MV-4-11 (cell line): Measurements from ENCODE around the gene SND1.

Experiments
- DNase-seq: peaks from one replicate; lab custom pipeline; 2025; lab: John Stamatoyannopoulos, UW

Gene SND1

GRCh38 chr7:128071376-128071775, 419.4 kb downstream of the SND1 start:
- no peak for DNase-seq

- no peak for DNase-seq
Measured at GRCh38 chr7:128071801-128072200, 419.8 kb downstream of the SND1 start.

GRCh38 chr7:128073671-128074310, 421.8 kb downstream of the SND1 start:
- DNase-seq: no peak

- DNase-seq: no peak
Measured at GRCh38 chr7:128074336-128074735, 422.3 kb downstream of the SND1 start.

GRCh38 chr7:128074736-128075135, 422.7 kb downstream of the SND1 start:
- no peak for DNase-seq

- no peak for DNase-seq
Measured at GRCh38 chr7:128075242-128076095, 423.5 kb downstream of the SND1 start.

- no peak for DNase-seq
Measured at GRCh38 chr7:128076196-128076795, 424.3 kb downstream of the SND1 start.

- DNase-seq: no peak
Measured at GRCh38 chr7:128076796-128077271, 424.8 kb downstream of the SND1 start.

- DNase-seq: no peak
Measured at GRCh38 chr7:128078309-128078708, 426.3 kb downstream of the SND1 start.

GRCh38 chr7:128080169-128080568, 428.2 kb downstream of the SND1 start:
- DNase-seq: no peak

- no peak for DNase-seq
Measured at GRCh38 chr7:128081351-128081750, 429.4 kb downstream of the SND1 start.

- DNase-seq: no peak
Measured at GRCh38 chr7:128081808-128082207, 429.8 kb downstream of the SND1 start.

- no peak for DNase-seq
Measured at GRCh38 chr7:128082431-128082830, 430.4 kb downstream of the SND1 start.

- DNase-seq: no peak
Measured at GRCh38 chr7:128084896-128085608, 433.1 kb downstream of the SND1 start.

- no peak for DNase-seq
Measured at GRCh38 chr7:128090492-128090891, 438.5 kb downstream of the SND1 start.

- DNase-seq: no peak
Measured at GRCh38 chr7:128091106-128091505, 439.1 kb downstream of the SND1 start.

GRCh38 chr7:128092221-128092620, 440.2 kb downstream of the SND1 start:
- DNase-seq: no peak

GRCh38 chr7:128093614-128094570, 441.9 kb downstream of the SND1 start:
- no peak for DNase-seq

- no peak for DNase-seq
Measured at GRCh38 chr7:128094686-128095085, 442.7 kb downstream of the SND1 start.

- DNase-seq: no peak
Measured at GRCh38 chr7:128097211-128097731, 445.3 kb downstream of the SND1 start.

GRCh38 chr7:128098629-128099028, 446.6 kb downstream of the SND1 start:
- DNase-seq: no peak
